Skeletal muscle satellite cell (primary cell): ENCODE results near the gene EXOC4.
A peak's percentile ranks its signal among the peaks of the same experiment; 100 is the strongest.

Experiments
- H3K27me3 ChIP-seq: 2 replicates; pipeline ENCODE4 v1.7.0; 2013; ENCODE audit warnings: low read length; ENCODE audit not compliant: control insufficient read depth, insufficient read depth
- H3K36me3 ChIP-seq: 2 replicates; pipeline ENCODE4 v1.7.0; 2013; ENCODE audit warnings: mild to moderate bottlenecking, control low read depth, low read length; ENCODE audit not compliant: insufficient read depth
- H3K4me1 ChIP-seq: 2 replicates; pipeline ENCODE4 v1.7.0; 2013; ENCODE audit warnings: low read length; ENCODE audit not compliant: control insufficient read depth, insufficient read depth
- H3K4me2 ChIP-seq: 2 replicates; pipeline ENCODE4 v1.7.0; 2013; ENCODE audit warnings: mild to moderate bottlenecking, low read length
- H3K4me3 ChIP-seq: 2 replicates; pipeline ENCODE4 v1.7.0; 2013; ENCODE audit warnings: low read length
- H3K9ac ChIP-seq: 2 replicates; pipeline ENCODE4 v1.7.0; 2013; ENCODE audit warnings: mild to moderate bottlenecking, low read depth, low read length, moderate library complexity
- H3K9me3 ChIP-seq: replicated peaks from 2 replicates; pipeline ENCODE4 v1.7.0; 2013; ENCODE audit warnings: mild to moderate bottlenecking, control low read depth, low read length

Gene EXOC4

DNA sequence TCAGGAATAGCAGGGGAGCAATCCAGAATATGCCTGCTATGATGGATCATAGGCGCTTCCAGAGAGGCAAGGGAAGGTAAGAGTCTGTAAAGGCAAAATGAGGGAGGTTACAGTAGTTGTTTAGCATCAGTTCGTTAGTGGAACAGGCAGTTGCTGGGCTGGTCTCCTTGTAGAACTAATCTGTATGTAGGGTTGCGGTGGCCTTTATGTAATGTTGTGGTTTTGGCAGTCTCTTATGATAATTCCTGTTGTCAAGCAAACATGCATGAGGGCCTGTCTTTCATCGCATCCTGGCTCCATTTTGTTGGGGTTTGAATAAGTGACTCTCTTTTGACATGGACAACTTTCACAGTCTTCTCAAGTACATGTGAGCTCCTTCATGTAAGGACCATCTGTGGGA is 446.5 kb downstream of the EXOC4 start:
- Histone ChIP-seq H3K4me1 (peaks cover 35% of the 10 kb centered on the region), H3K4me3 (no peak overlapping the region), H3K4me2 (no peak overlapping the region), H3K9me3 (no peaks in the 10 kb centered on the region), H3K9ac (no peak overlapping the region), H3K36me3 (no peaks in the 10 kb centered on the region), H3K27me3 (no peaks in the 10 kb centered on the region)

DNA sequence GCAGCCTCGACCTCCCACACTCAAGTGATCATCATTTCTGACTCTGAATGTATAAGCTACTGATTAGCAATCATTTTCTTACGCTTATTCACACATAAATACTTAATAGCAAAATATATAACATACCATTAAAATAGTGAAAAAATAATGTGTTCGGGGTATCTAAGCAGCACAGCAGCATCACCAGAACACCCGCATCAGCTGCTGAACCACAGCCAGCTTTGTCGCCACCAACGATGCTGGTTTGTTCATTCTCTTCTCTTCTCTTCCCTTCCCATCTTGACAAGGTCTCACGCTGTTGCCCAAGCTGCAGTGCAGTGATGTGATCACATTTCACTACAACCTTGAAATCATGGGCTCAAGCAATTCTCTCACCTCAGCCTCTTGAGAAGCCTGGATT is 449.2 kb downstream of the EXOC4 start:
- Histone ChIP-seq H3K9ac (no peak overlapping the region), H3K4me3 (no peak overlapping the region), H3K27me3 (no peaks in the 10 kb centered on the region), H3K4me2 (no peak overlapping the region), H3K36me3 (no peaks in the 10 kb centered on the region), H3K9me3 (no peaks in the 10 kb centered on the region), H3K4me1 (peaks cover 48% of the 10 kb centered on the region)

DNA sequence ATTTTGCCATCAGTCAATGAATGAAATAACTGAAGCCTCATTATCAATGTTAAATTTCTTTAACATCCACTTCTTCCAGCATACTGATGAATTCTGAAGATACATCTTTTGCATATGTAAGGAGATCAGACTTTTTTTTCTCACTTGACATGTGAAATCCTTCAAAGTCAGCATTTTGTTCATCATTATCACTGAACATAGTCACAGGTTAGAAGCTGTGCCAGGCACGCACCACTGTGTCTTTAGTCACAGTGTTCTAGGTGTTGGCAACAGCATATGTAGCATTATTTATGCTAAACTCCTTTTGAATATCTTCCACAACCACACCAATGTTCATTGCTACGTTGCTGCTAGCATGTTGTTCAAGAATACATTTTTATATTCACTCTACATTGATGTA is 450.1 kb downstream of the EXOC4 start:
- H3K4me3 ChIP-seq = peak overlapping the region; percentile 2
- no peaks in the 10 kb centered on the region for H3K36me3 ChIP-seq

GRCh38 chr7:133703547-133703946 is 450.7 kb downstream of the EXOC4 start:
- Histone ChIP-seq H3K4me1 (peaks cover 39% of the 10 kb centered on the region), H3K4me3 (peak overlapping the region; percentile 2), H3K36me3 (no peaks in the 10 kb centered on the region), H3K4me2 (peak overlapping the region; percentile 57), H3K27me3 (no peaks in the 10 kb centered on the region), H3K9me3 (no peaks in the 10 kb centered on the region), H3K9ac (peak overlapping the region; percentile 37)

More for the DNA sequence above, 450.1 kb downstream of the EXOC4 start:
- no peaks in the 10 kb centered on the region for H3K27me3 ChIP-seq
- H3K4me2 ChIP-seq = peak overlapping the region; percentile 57
- peak overlapping the region; percentile 40 for H3K9ac ChIP-seq
- H3K9me3 ChIP-seq = no peaks in the 10 kb centered on the region
- peaks cover 42% of the 10 kb centered on the region for H3K4me1 ChIP-seq

DNA sequence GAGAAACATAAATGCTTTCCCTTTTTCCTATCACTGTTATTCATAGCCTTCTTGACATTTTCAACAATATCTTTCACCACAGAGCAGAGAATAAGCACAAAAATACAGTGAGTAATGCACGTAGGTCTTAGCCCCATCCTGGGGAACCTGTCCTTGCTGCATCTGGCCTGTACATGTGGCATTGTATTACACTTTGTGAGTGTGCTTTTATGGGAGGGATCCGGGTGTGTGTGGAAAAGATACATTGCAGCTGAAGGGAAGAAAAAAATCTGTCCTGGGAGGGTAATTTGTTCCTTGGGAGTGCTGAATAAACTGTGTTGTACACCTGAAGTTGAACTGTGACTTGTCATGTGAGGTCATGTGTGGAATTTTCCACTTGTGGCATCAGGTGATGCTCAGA is 451.6 kb downstream of the EXOC4 start:
- Histone ChIP-seq H3K4me3 (no peak overlapping the region), H3K4me1 (peaks cover 43% of the 10 kb centered on the region), H3K36me3 (no peaks in the 10 kb centered on the region), H3K9ac (peak overlapping the region; percentile 4), H3K27me3 (no peaks in the 10 kb centered on the region), H3K9me3 (no peaks in the 10 kb centered on the region), H3K4me2 (no peak overlapping the region)

DNA sequence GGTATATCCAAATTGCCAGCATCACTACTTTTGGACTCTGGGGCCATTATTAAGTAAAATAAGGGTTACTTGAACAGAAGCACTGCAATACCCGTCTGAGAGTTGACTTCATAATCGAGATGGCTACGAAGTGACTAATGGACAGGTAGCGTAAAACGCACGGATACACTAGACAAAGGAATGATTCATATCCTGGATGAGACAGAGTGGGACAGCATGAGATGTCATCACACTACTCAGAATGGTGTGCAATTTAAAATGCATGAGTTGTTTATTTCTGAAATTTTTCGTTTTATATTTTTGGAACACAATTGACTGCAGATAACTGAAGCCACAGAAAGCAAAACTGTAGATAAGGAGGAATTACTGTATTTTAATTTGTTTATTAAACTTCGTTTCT is 452.7 kb downstream of the EXOC4 start:
- Histone ChIP-seq H3K9ac (no peak overlapping the region), H3K9me3 (no peaks in the 10 kb centered on the region), H3K4me2 (no peak overlapping the region), H3K36me3 (no peaks in the 10 kb centered on the region), H3K4me1 (peaks cover 46% of the 10 kb centered on the region), H3K27me3 (no peaks in the 10 kb centered on the region), H3K4me3 (no peak overlapping the region)

DNA sequence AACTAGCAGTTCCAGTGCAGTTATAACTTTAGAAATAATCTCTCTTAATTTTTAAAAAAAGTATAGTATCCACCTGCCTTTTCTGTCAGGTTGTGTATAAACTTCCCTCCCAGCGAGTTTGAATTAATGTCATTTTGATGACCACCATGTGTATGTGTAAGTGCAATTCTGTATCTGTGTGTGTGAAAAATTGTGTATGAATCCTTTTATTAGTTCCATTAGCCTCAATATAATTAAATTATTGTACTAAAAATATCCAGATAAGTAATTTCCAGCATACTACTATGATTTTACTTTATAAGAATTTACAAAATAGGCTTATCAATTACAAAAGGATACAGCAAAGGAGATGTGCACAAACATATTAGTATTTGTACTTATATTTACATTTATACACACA is 453.1 kb downstream of the EXOC4 start:
- no peaks in the 10 kb centered on the region for H3K9me3 ChIP-seq
- no peak overlapping the region for H3K9ac ChIP-seq
- no peaks in the 10 kb centered on the region for H3K36me3 ChIP-seq
- H3K27me3 ChIP-seq = no peaks in the 10 kb centered on the region
- H3K4me2 ChIP-seq = no peak overlapping the region
- H3K4me1 ChIP-seq = peaks cover 46% of the 10 kb centered on the region
- no peak overlapping the region for H3K4me3 ChIP-seq

DNA sequence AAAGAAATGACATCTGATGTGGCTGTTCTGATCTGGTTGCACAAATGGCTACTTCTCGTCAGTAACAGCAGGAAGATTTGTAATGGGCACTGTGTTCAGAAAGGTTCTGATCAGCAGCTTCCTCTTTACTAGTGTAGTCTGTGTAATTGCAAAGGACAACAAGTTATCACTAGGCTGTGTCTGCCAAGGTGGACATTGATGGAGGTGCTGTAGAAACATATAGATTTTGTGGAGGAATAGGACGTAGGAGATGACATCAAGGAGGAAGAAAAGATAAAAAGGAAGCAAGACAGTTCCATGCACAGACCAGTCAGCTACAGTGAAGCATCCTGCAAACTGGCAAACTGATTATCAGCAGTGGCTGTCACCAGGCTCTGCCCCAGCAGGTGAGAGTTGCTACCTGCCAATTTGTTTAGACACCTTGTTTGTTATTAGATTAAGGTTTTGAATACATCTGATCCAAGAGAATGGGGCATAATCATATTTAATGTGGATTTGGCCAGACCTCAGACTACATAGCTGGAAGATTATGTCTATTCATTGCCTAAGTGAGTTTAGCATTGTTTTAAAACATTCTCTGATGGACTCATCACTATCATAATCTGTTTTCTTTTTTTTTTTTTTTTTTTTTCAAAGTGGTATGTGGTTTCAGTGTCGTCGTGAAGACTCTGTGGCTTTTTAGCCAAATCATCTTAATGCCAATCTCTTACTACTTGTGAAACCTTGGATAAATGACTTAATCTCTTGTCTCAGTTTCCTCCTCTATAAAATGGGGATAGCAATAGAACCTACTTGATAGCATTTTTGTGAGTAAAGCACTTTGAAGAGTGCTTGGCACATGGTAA is 456.4 kb downstream of the EXOC4 start:
- no peaks in the 10 kb centered on the region for H3K9me3 ChIP-seq
- no peaks in the 10 kb centered on the region for H3K27me3 ChIP-seq
- peaks cover 28% of the 10 kb centered on the region for H3K4me1 ChIP-seq
- H3K36me3 ChIP-seq = no peaks in the 10 kb centered on the region
- H3K4me2 ChIP-seq = no peak overlapping the region
- no peak overlapping the region for H3K9ac ChIP-seq
- H3K4me3 ChIP-seq = no peak overlapping the region

DNA sequence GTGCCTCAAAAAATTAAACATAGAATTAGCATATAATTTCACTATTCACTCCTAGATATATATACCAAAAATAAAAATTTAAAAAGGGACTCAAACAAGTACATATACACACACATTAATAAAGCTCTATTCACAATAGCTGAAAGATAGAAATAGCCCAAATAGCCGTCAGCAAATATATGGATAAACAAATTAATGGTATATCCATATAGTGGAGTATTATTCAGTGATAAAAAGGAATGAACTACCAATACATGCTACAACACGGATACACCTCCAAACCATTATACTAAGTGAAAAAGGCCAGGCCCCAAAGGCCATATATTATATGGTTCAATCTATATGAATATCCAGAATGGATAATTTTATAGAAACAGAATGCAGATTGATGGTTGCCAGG is 459.7 kb downstream of the EXOC4 start:
- Histone ChIP-seq H3K4me1 (peaks cover 10% of the 10 kb centered on the region), H3K9ac (no peak overlapping the region), H3K36me3 (no peaks in the 10 kb centered on the region), H3K4me2 (no peak overlapping the region), H3K9me3 (no peaks in the 10 kb centered on the region), H3K4me3 (no peak overlapping the region), H3K27me3 (no peaks in the 10 kb centered on the region)

DNA sequence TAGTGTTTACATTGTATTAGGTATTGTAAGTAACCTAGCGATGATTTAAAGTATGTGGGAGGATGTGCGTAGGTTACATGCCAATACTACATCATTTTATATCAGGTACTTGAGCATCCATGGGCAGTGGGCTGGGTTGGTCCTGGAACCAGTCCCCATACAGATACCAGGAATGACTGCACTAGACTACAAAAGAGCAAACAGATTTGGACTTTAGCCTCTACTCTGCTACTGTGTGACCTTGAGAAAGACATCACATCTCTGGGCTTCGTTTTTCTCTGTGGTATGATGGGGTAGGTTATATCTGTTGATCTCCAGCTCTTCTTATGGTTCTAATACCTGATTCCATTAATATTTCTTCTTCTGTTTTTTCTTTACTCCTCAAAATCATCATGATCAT is 461.8 kb downstream of the EXOC4 start:
- H3K9me3 ChIP-seq = no peaks in the 10 kb centered on the region
- peaks cover 2% of the 10 kb centered on the region for H3K4me1 ChIP-seq
- no peaks in the 10 kb centered on the region for H3K27me3 ChIP-seq
- no peak overlapping the region for H3K4me3 ChIP-seq
- H3K4me2 ChIP-seq = no peak overlapping the region
- H3K36me3 ChIP-seq = no peaks in the 10 kb centered on the region
- H3K9ac ChIP-seq = no peak overlapping the region

GRCh38 chr7:133718131-133718530 is 465.3 kb downstream of the EXOC4 start:
- H3K27me3 ChIP-seq = no peaks in the 10 kb centered on the region
- no peak overlapping the region for H3K4me3 ChIP-seq
- H3K9me3 ChIP-seq = no peaks in the 10 kb centered on the region
- H3K36me3 ChIP-seq = no peaks in the 10 kb centered on the region
- H3K9ac ChIP-seq = no peak overlapping the region
- no peak overlapping the region for H3K4me2 ChIP-seq
- H3K4me1 ChIP-seq = no peaks in the 10 kb centered on the region

- no peaks in the 10 kb centered on the region for H3K4me1 ChIP-seq
- no peaks in the 10 kb centered on the region for H3K27me3 ChIP-seq
- H3K36me3 ChIP-seq = no peaks in the 10 kb centered on the region
- no peaks in the 10 kb centered on the region for H3K9me3 ChIP-seq
- no peak overlapping the region for H3K4me3 ChIP-seq
- H3K4me2 ChIP-seq = no peak overlapping the region
- no peak overlapping the region for H3K9ac ChIP-seq
These were observed 470.2 kb downstream of the EXOC4 start for GRCh38 chr7:133723044-133723443.
